Left ventricle myocardium inferior (tissue), 1 donor: ENCODE measurements around the gene SDK1. TPM values are rescaled to one million over a fixed set of nuclear protein-coding genes. Genes with fewer than 3 reads are reported as not detected.

Source experiments
- DNase-seq: peaks from one replicate; pipeline ENCODE4 v3.0.0-alpha.2; 2020
- H3K27ac ChIP-seq: fragments of 200-600 bp; replicated peaks from 2 replicates; pipeline ENCODE4 v1.8.0; 2021
- H3K27me3 ChIP-seq: fragments of 200-600 bp; 2 replicates; pipeline ENCODE4 v1.8.0; 2021; ENCODE audit warnings: low read depth
- H3K36me3 ChIP-seq: fragments of 200-600 bp; 2 replicates; pipeline ENCODE4 v1.8.0; 2021
- H3K4me1 ChIP-seq: fragments of 200-600 bp; 2 replicates; pipeline ENCODE4 v1.8.0; 2021
- H3K4me3 ChIP-seq: fragments of 200-600 bp; 2 replicates; pipeline ENCODE4 v1.8.0; 2021; ENCODE audit warnings: mild to moderate bottlenecking, moderate library complexity
- H3K9me3 ChIP-seq: fragments of 200-600 bp; replicated peaks from 2 replicates; pipeline ENCODE4 v1.8.0; 2021
- intact Hi-C: fragments of 100-400 bp; cut with micrococcal nuclease; formaldehyde crosslinking; loops from one replicate; pipeline ENCODE4 v1.11.0; 2022
- total RNA-seq: library from RNA; stranded (reverse); fragmentation: NEBNext Ultra II Directional; extraction: Animal tissue kit (Norgen Biotek cat#: 25700); gene quantifications from one replicate; pipeline ENCODE4 v1.2.1, GENCODE V29; 2021
- TF ChIP-seq, protein P1 (sequence below): fragments of 200-600 bp; IDR thresholded peaks from 2 replicates; pipeline ENCODE4 v1.8.0; 2021; ENCODE audit warnings: antibody characterized with exemption, mild to moderate bottlenecking, borderline replicate concordance
- donor health status: DM: no; HTN: yes; CAD: no; lungs with severe emphysema.

Gene SDK1
- total RNA-seq, 1 donor from 2014 or later = 1.3 TPM

GRCh38 chr7:3588341-3588740 lies 287.3 kb downstream of the SDK1 start:
- Histone ChIP-seq H3K27ac (no peak overlapping the region), H3K4me1 (no peaks in the 10 kb centered on the region), H3K9me3 (no peaks in the 10 kb centered on the region), H3K36me3 (no peaks in the 10 kb centered on the region), H3K4me3 (no peak overlapping the region), H3K27me3 (no peaks in the 10 kb centered on the region)
- DNase-seq = no peak
- TF ChIP-seq, protein P1, sequence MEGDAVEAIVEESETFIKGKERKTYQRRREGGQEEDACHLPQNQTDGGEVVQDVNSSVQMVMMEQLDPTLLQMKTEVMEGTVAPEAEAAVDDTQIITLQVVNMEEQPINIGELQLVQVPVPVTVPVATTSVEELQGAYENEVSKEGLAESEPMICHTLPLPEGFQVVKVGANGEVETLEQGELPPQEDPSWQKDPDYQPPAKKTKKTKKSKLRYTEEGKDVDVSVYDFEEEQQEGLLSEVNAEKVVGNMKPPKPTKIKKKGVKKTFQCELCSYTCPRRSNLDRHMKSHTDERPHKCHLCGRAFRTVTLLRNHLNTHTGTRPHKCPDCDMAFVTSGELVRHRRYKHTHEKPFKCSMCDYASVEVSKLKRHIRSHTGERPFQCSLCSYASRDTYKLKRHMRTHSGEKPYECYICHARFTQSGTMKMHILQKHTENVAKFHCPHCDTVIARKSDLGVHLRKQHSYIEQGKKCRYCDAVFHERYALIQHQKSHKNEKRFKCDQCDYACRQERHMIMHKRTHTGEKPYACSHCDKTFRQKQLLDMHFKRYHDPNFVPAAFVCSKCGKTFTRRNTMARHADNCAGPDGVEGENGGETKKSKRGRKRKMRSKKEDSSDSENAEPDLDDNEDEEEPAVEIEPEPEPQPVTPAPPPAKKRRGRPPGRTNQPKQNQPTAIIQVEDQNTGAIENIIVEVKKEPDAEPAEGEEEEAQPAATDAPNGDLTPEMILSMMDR = no peak
- intact Hi-C loops = no loop called here

DNA sequence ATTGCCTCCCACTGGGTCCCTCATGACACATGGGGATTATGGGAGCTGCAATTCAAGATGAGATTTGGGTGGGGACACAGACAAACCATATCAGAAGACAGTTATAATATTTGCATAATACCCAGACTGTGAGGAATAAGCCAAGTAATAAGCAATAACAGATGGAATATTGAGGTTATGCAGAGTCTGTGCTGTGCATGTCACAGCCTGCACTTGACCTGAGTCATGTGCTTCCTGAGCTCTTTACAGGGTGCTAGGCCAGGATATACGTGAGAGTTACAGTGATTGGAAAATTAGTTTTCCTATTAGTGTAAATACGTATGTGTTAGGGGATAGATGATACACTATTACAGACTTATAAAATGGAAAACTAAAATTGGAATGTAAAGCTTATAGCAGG lies 288.7 kb downstream of the SDK1 start:
- H3K36me3 ChIP-seq = no peaks in the 10 kb centered on the region
- no peak for DNase-seq
- H3K4me3 ChIP-seq = no peak overlapping the region
- intact Hi-C loops = no loop called here
- no peak overlapping the region for H3K27ac ChIP-seq
- no peaks in the 10 kb centered on the region for H3K4me1 ChIP-seq
- H3K27me3 ChIP-seq = no peaks in the 10 kb centered on the region
- no peaks in the 10 kb centered on the region for H3K9me3 ChIP-seq
- TF ChIP-seq, protein P1 = no peak

- no peaks in the 10 kb centered on the region for H3K9me3 ChIP-seq
- H3K36me3 ChIP-seq = no peaks in the 10 kb centered on the region
- H3K27me3 ChIP-seq = no peaks in the 10 kb centered on the region
- H3K4me1 ChIP-seq = no peaks in the 10 kb centered on the region
- no peak for DNase-seq
- no peak overlapping the region for H3K27ac ChIP-seq
- intact Hi-C loops = no loop called here
- H3K4me3 ChIP-seq = no peak overlapping the region
- TF ChIP-seq, protein P1 = no peak
Observed at GRCh38 chr7:3591219-3591618, 290.2 kb downstream of the SDK1 start.

DNA sequence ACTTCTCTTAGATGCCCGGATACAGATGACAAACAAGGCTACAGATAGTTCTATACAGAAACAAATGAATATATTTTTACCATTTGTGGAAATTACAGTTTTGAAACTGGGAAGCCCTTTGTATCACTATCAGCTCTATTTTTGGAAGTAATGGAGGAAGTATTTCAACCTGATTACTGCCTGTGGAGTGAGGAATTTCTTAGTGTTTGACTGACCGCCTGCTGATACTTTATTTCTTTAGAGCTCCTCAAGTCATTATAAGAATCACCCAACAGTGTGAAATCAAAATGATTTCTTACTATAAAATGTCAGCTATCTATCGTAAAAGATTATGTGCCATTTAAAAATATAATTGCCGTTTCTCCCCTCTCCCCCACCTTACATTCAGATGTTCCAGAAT lies 290.9 kb downstream of the SDK1 start:
- H3K4me3 ChIP-seq = no peak overlapping the region
- no peaks in the 10 kb centered on the region for H3K9me3 ChIP-seq
- no peaks in the 10 kb centered on the region for H3K36me3 ChIP-seq
- H3K27ac ChIP-seq = no peak overlapping the region
- intact Hi-C loops = no loop called here
- TF ChIP-seq, protein P1 = no peak
- H3K4me1 ChIP-seq = no peaks in the 10 kb centered on the region
- no peaks in the 10 kb centered on the region for H3K27me3 ChIP-seq
- no peak for DNase-seq

- Histone ChIP-seq H3K9me3 (no peaks in the 10 kb centered on the region), H3K4me3 (no peak overlapping the region), H3K27me3 (no peaks in the 10 kb centered on the region), H3K36me3 (no peaks in the 10 kb centered on the region), H3K27ac (no peak overlapping the region), H3K4me1 (no peaks in the 10 kb centered on the region)
- intact Hi-C loops = no loop called here
- TF ChIP-seq, protein P1 = no peak
- DNase-seq = no peak
Observed at GRCh38 chr7:3592401-3593134, 291.5 kb downstream of the SDK1 start.
